H1 (cell line): ENCODE results near the gene FADD. TPM values are rescaled to one million over a fixed set of nuclear protein-coding genes. Genes with fewer than 3 reads are reported as not detected.
"Not testable (repeated sequence)": the region's sequence is repeated elsewhere in the genome, so short reads cannot be mapped to it uniquely, and the experiment has no call there.

Experiments
- CTCF ChIA-PET: fragments of 300-600 bp; sonication (Branson Sonifier 250); formaldehyde crosslinking; loops from one replicate; lab custom pipeline; 2021; ENCODE audit not compliant: partially characterized antibody; lab: Charles Lee
- POLR2A ChIA-PET: fragments of 300-600 bp; sonication (Branson Sonifier 250); formaldehyde crosslinking; loops from one replicate; lab custom pipeline; 2021; ENCODE audit warnings: inconsistent platforms; ENCODE audit not compliant: partially characterized antibody; lab: Charles Lee
- DNase-seq, 2 experiments: peaks; one replicate each; pipeline versions ENCODE4 v3.0.0 to v3.0.0-alpha.2; 2010 to 2022; ENCODE audit warnings: low spot score in 2 of 2, low read depth in 1 of 2, mixed read lengths in 1 of 2
- FAIRE-seq: peaks from 2 replicates; lab custom pipeline; 2011; peaks lifted over from hg19 to GRCh38; lab: Jason Lieb, UNC
- H2AFZ ChIP-seq: 2 replicates; pipeline ENCODE4 v1.8.1; 2012; ENCODE audit warnings: low read length, inconsistent platforms
- H2AK5ac ChIP-seq: 2 replicates; pipeline ENCODE4 v1.6.1; 2013; ENCODE audit warnings: low read depth, low read length
- H2BK120ac ChIP-seq: replicated peaks from 2 replicates; pipeline ENCODE3; 2013; ENCODE audit warnings: low read depth, low read length, inconsistent platforms
- H2BK12ac ChIP-seq: 2 replicates; pipeline ENCODE4 v1.6.1; 2013; ENCODE audit warnings: low read depth, low read length
- H2BK15ac ChIP-seq: 2 replicates; pipeline ENCODE4 v1.6.1; 2013; ENCODE audit warnings: low read length
- H2BK20ac ChIP-seq: 2 replicates; pipeline ENCODE4 v1.6.1; 2013; ENCODE audit warnings: low read length
- H2BK5ac ChIP-seq: 2 replicates; pipeline ENCODE4 v1.6.1; 2013; ENCODE audit warnings: low read depth, low read length
- H3K14ac ChIP-seq: 2 replicates; pipeline ENCODE4 v1.6.1; 2013; ENCODE audit warnings: inconsistent platforms; ENCODE audit not compliant: insufficient read length
- H3K18ac ChIP-seq: 2 replicates; pipeline ENCODE4 v1.6.1; 2013; ENCODE audit warnings: low read length; ENCODE audit errors: extremely low read depth
- H3K23ac ChIP-seq: 2 replicates; pipeline ENCODE4 v1.6.1; 2013; ENCODE audit warnings: inconsistent platforms; ENCODE audit not compliant: insufficient read length
- H3K23me2 ChIP-seq: 2 replicates; pipeline ENCODE4 v1.6.1; 2013; ENCODE audit warnings: low read depth, low read length
- H3K27ac ChIP-seq: 2 replicates; pipeline ENCODE4 v1.6.1; 2011; ENCODE audit warnings: low read depth, low read length, inconsistent platforms
- H3K27me3 ChIP-seq, 4 experiments: replicated peaks in 1 of 4; 1 replicate in 1 of 4; 2 replicates in 3 of 4; pipeline versions ENCODE4 v1.6.1 to v1.8.1; 2011 to 2013; ENCODE audit warnings: low read length in 3 of 4, mild to moderate bottlenecking in 3 of 4, inconsistent platforms in 2 of 4, mixed read lengths in 2 of 4, moderate library complexity in 1 of 4; ENCODE audit not compliant: control insufficient read depth in 3 of 4, insufficient read depth in 3 of 4; ENCODE audit errors: extremely low read depth in 1 of 4
- H3K36me3 ChIP-seq, 4 experiments: 2 replicates each; pipeline versions ENCODE4 v1.6.1 to v1.8.1; 2011 to 2013; ENCODE audit warnings: mild to moderate bottlenecking in 4 of 4, low read length in 3 of 4, moderate library complexity in 2 of 4, control low read depth in 1 of 4, inconsistent platforms in 1 of 4; ENCODE audit not compliant: insufficient read depth in 4 of 4, control insufficient read depth in 2 of 4
- H3K4ac ChIP-seq: replicated peaks from 2 replicates; pipeline ENCODE3; 2013; ENCODE audit warnings: low read length, low read depth, mixed read lengths, inconsistent platforms; ENCODE audit not compliant: insufficient read length
- H3K4me1 ChIP-seq, 4 experiments: replicated peaks in 1 of 4; 1 replicate in 1 of 4; 2 replicates in 3 of 4; pipeline versions ENCODE4 v1.6.1 to v1.8.1; 2011 to 2013; ENCODE audit warnings: low read length in 3 of 4, inconsistent platforms in 2 of 4, mixed read lengths in 1 of 4; ENCODE audit not compliant: insufficient read depth in 4 of 4, control insufficient read depth in 3 of 4
- H3K4me2 ChIP-seq, 2 experiments: 2 replicates each; pipeline versions ENCODE4 v1.6.1 to v1.8.1; 2011 to 2013; ENCODE audit warnings: low read depth in 2 of 2, low read length in 2 of 2, control low read depth in 1 of 2, inconsistent platforms in 1 of 2, mild to moderate bottlenecking in 1 of 2; ENCODE audit not compliant: insufficient read depth in 1 of 2
- H3K4me3 ChIP-seq, 4 experiments: fragments of 200-600, 300-600 bp in 1 of 4; sonication (generic), shearing (Covaris generic), sonication (Bioruptor Twin) in 1 of 4; 2 replicates each; pipeline versions ENCODE4 v1.5.1 to v1.8.1; 2011 to 2016; ENCODE audit warnings: low read length in 4 of 4, low read depth in 3 of 4, control low read depth in 2 of 4, inconsistent platforms in 2 of 4, mild to moderate bottlenecking in 2 of 4, mixed read lengths in 1 of 4, moderate library complexity in 1 of 4; ENCODE audit not compliant: insufficient read depth in 2 of 4; ENCODE audit errors: extremely low read depth in 1 of 4
- H3K56ac ChIP-seq: replicated peaks from 2 replicates; pipeline ENCODE3; 2013; ENCODE audit warnings: low read depth, mild to moderate bottlenecking, mixed read lengths, low read length, inconsistent platforms; ENCODE audit not compliant: insufficient read length
- H3K79me1 ChIP-seq: 2 replicates; pipeline ENCODE4 v1.6.1; 2013; ENCODE audit warnings: low read depth, low read length, control low read depth
- H3K79me2 ChIP-seq, 2 experiments: 2 replicates each; pipeline versions ENCODE4 v1.6.1 to v1.8.1; 2012 to 2013; ENCODE audit warnings: low read length in 2 of 2, mild to moderate bottlenecking in 2 of 2, inconsistent platforms in 1 of 2; ENCODE audit not compliant: insufficient read depth in 2 of 2, control insufficient read depth in 1 of 2
- H3K9ac ChIP-seq, 4 experiments: replicated peaks in 1 of 4; 1 replicate in 1 of 4; 2 replicates in 3 of 4; pipeline versions ENCODE4 v1.6.1 to v1.8.1; 2011 to 2013; ENCODE audit warnings: low read depth in 3 of 4, low read length in 3 of 4, control low read depth in 2 of 4, mild to moderate bottlenecking in 2 of 4, moderate library complexity in 2 of 4, inconsistent platforms in 1 of 4; ENCODE audit errors: extremely low read depth in 1 of 4
- H3K9me3 ChIP-seq, 2 experiments: 2 replicates each; pipeline versions ENCODE4 v1.6.1 to v1.8.1; 2012 to 2013; ENCODE audit warnings: mild to moderate bottlenecking in 2 of 2, moderate library complexity in 2 of 2, control low read depth in 1 of 2, inconsistent platforms in 1 of 2, low read depth in 1 of 2, low read length in 1 of 2, mixed read lengths in 1 of 2; ENCODE audit not compliant: insufficient read depth in 2 of 2
- H4K20me1 ChIP-seq, 2 experiments: replicated peaks in 1 of 2; 2 replicates each; pipeline versions ENCODE3 to v1.8.1; 2011 to 2013; ENCODE audit warnings: inconsistent platforms in 2 of 2, low read length in 2 of 2, mild to moderate bottlenecking in 1 of 2; ENCODE audit not compliant: insufficient read depth in 2 of 2, control insufficient read depth in 1 of 2
- H4K5ac ChIP-seq: 2 replicates; pipeline ENCODE4 v1.6.1; 2013; ENCODE audit warnings: low read length, low read depth, mixed read lengths, inconsistent platforms; ENCODE audit not compliant: insufficient read length
- H4K8ac ChIP-seq: 2 replicates; pipeline ENCODE4 v1.8.0; 2013; ENCODE audit warnings: mild to moderate bottlenecking, moderate library complexity, low read length, inconsistent platforms; ENCODE audit not compliant: insufficient read depth; ENCODE audit errors: extremely low read depth
- H4K91ac ChIP-seq: replicated peaks from 2 replicates; pipeline ENCODE3; 2013; ENCODE audit warnings: low read length, mixed read lengths, inconsistent platforms; ENCODE audit not compliant: insufficient read length
- WGBS, 2 experiments: shearing (Covaris generic) in 1 of 2; methylation state at CpG; one replicate each; pipeline versions ENCODE4 v1.1.6 to v1.1.7; 2013 to 2015; ENCODE audit warnings: low lambda C conversion rate in 2 of 2, mixed read lengths in 2 of 2, inconsistent platforms in 1 of 2, low coverage in 1 of 2, missing lambda C conversion rate in 1 of 2; ENCODE audit not compliant: insufficient replicate concordance in 2 of 2, insufficient coverage in 1 of 2, insufficient read length in 1 of 2; ENCODE audit errors: extremely low coverage in 1 of 2, missing lambda C conversion rate in 1 of 2; 5-methylcytosine and 5-hydroxymethylcytosine counted together
- polyA plus RNA-seq, 7 experiments: library from polyadenylated mRNA; depleted of rRNA in 3 of 7; stranded (reverse) in 5 of 7; unstranded in 2 of 7; fragments of >200 nt in 5 of 7; fragments of 200-250 nt in 2 of 7; gene quantifications; 1 replicate in 5 of 7; 2 replicates in 1 of 7; 4 replicates in 1 of 7; pipeline versions ENCODE4 v1.2.1 to v1.2.3, GENCODE V29; 2011 to 2013; ENCODE audit warnings: missing spikeins in 2 of 7, mixed read lengths in 2 of 7
- total RNA-seq: library from RNA; stranded (reverse); fragmentation: NEBNext Ultra II Directional; extraction: Animal tissue kit (Norgen Biotek cat#: 25700); gene quantifications from 2 replicates; pipeline ENCODE4 v1.2.1, GENCODE V29; 2021

The FADD gene
- total and polyA plus RNA-seq, 2 of the 8 experiments (the other 6 are each of a cell fraction or from before 2014, with no cell fraction given): 29.0 to 43.9 TPM

DNA sequence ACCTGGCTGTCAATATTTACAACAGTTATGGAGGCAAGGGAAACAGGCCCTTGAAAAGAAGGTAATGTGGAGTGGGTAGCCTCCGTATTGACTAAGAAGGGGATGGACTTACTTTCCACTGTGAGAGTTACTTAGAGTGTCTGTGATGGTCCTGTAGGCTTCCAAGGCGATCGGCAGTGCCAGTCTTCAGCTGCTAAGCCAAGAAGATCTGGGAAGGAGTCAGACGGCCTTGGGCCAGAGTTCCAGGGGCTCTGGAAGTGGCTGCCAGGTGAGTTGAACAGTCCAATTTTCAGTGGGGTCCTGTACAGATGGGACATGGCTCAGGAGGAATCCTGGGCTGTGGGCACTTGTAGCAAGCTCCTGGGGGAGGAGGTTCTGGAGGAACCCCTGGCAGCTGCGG is 14.3 kb downstream of the FADD start:
- peaks cover 0 to 10% (median 2%) of the 10 kb centered on the region in 4 experiments; a peak in 4 of 7 replicates for H3K4me1 ChIP-seq
- H2BK12ac ChIP-seq, H3K79me2 ChIP-seq, CTCF ChIA-PET, DNase-seq, H2BK15ac ChIP-seq, H4K91ac ChIP-seq, H3K36me3 ChIP-seq, H3K18ac ChIP-seq, H3K14ac ChIP-seq, H4K20me1 ChIP-seq, H2BK5ac ChIP-seq, H3K9ac ChIP-seq, H3K4me2 ChIP-seq, H4K5ac ChIP-seq, H3K9me3 ChIP-seq, H3K23ac ChIP-seq, H2BK120ac ChIP-seq, H3K56ac ChIP-seq, H2AFZ ChIP-seq, H2AK5ac ChIP-seq, H4K8ac ChIP-seq, H3K23me2 ChIP-seq, H3K27me3 ChIP-seq, H3K4ac ChIP-seq, H3K4me3 ChIP-seq, H3K27ac ChIP-seq, FAIRE-seq, H3K79me1 ChIP-seq: not testable (repeated sequence)
- POLR2A ChIA-PET: interaction anchor here (1.0 to 1.8 kb wide), 2 partner anchors 8 to 13 kb away, joined by 3 to 7 read pairs; no protein-coding TSS in a partner anchor
- H2BK20ac ChIP-seq: peak overlapping the region; percentile 61; the same call in 1 of the 2 replicates
- 93% methylated on average over 5 of the region's 5 CpGs; no CpG with 5 or more reads in 1 of the 2 experiments for WGBS, 2 experiments

DNA sequence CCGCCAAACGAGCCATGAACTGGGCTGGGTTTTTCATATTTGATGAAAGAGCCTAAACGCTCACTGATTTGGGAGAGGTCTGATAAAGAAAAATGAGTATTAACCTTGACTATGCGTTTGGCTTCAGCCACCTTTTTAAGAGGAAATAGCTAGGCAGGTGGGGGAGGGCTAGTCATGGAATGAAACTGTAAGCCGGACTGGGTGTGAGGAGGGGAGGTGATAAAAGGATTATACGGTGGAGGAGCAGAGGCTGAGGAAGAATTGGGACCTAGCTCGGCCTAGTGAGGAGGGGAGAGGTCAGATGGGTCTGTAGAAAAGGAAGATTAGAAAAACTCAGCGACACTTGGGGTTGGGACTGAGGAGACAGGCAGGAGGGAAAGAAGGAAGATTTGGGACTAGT is 15.0 kb downstream of the FADD start:
- H4K8ac ChIP-seq, H2AK5ac ChIP-seq, H3K56ac ChIP-seq, H4K5ac ChIP-seq, H3K4me2 ChIP-seq, H3K27me3 ChIP-seq, H3K4me3 ChIP-seq, H3K79me1 ChIP-seq, H3K9ac ChIP-seq, H3K23ac ChIP-seq, H2BK15ac ChIP-seq, H3K18ac ChIP-seq, H2BK12ac ChIP-seq, H4K91ac ChIP-seq, H4K20me1 ChIP-seq, H3K36me3 ChIP-seq, DNase-seq, H2AFZ ChIP-seq, H3K79me2 ChIP-seq, H3K14ac ChIP-seq, H2BK120ac ChIP-seq, CTCF ChIA-PET, FAIRE-seq, H3K4me1 ChIP-seq, H3K23me2 ChIP-seq, H3K9me3 ChIP-seq, H2BK5ac ChIP-seq, H3K27ac ChIP-seq, H2BK20ac ChIP-seq, H3K4ac ChIP-seq: not testable (repeated sequence)
- WGBS, 2 experiments: 91% methylated on average over 7 of the region's 8 CpGs; no CpG with 5 or more reads in 1 of the 2 experiments
- POLR2A ChIA-PET: interaction anchor here (1.0 to 1.8 kb wide), 2 partner anchors 9 to 14 kb away, joined by 3 to 7 read pairs; no protein-coding TSS in a partner anchor
